GM18951 (cell line): ENCODE results near the gene TERC.
"Not testable (repeated sequence)": the region's sequence is repeated elsewhere in the genome, so short reads cannot be mapped to it uniquely, and the experiment has no call there.

Experiments used
- POLR2A ChIP-seq: IDR thresholded peaks from 4 replicates; pipeline ENCODE4 v1.6.1; 2011; ENCODE audit warnings: mild to moderate bottlenecking; ENCODE audit not compliant: insufficient read length, insufficient read depth; ENCODE audit errors: extremely low read depth
- in situ Hi-C: fragments of 300-500 bp; cut with MboI; formaldehyde crosslinking; loops from one replicate; pipeline ENCODE4 v1.12.0; 2022; ENCODE audit warnings: low sequenced_read_pairs, mixed read lengths, inconsistent platforms; ENCODE audit not compliant: unreplicated experiment

The TERC gene

DNA sequence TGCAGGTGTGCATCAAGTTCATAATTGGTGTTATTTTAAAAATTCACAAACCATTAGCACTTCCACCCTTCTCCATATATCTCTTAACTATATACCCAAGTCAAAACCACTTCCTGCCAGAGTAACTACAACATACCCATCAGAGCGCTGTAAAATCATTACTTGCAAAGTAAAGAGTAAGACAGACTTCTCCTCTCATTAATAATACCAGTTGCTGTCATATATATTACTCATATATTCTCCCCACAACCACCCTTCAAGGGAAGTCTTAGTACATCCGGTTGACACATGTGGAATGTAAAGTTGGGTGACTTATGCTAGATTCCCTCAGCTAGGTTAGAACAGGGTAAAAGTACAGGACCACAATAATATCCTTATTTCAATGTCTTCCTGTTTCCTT is 5.6 kb downstream of the TERC start:
- in situ Hi-C loops = no loop called here
- TF ChIP-seq POLR2A = no peak

DNA sequence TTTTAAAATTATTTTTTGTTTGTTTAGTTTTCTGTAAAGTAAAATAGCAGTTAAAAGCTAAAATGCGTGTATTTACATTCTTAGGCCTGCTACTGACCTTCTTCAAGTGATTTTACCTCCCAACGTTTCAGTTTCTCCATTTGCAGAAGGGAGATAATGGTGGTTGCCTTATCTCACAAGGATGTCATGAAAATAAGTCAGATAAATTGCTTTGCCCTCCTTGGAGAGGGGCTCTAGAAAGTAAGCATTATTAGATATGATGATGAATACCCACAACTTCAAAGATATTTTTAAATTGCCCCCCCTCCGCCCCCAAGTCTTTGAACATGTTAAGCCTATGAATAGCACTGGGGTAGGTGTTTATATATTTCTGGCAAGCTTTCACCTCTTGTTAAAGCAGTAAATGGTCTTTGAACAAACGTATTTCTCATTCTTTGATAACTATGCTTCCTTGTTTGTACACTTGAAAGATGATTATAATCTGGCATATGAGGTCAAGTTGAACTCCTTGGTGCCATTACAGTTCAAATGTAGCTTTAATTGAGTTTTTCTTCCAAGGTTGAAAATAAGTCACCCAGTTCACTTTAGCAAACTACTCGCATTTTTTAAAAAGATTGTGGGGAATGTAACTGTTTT is 6.4 kb downstream of the TERC start:
- in situ Hi-C loops = no loop called here
- no peak for TF ChIP-seq POLR2A

DNA sequence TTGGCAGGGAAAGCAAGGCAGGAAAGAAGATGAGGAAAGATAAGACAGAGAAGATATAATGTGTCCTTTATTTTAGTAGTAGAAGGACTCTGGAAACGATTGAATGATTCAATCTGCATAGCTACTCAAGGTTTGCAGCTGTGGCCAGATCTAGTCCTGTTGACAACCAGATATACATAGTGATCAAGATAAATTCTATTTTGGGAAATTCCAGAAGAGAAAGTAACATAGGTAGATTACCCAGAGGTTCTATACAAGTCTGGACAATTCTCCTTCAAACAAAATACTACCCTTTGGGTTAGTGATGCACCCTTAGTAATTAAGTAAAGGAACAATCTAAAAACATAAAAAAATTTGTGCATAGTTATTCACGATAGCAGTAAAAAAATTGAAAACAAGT is 9.4 kb downstream of the TERC start:
- in situ Hi-C loops = no loop called here

DNA sequence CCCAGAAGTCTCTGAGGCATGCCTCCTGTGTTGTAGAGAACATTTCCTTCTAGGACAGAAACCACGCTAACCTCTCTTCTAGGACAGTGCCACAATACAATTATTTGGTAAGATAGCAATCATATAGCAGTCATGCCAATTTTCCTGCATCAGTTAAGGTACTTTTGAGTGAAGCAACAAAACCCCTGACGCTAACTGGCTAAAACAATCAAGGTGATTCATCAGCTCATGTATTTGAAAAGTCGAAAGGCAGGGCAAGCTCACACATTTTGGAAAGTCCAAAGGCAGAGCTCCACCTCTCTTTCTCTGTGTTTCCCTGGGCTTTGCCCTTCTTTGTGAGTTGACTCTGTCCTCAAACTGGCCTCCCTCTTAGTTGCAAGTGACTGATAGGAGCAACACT is 10.1 kb downstream of the TERC start:
- TF ChIP-seq POLR2A = no peak
- in situ Hi-C loops = no loop called here

More for the DNA sequence above, 9.4 kb downstream of the TERC start:
- TF ChIP-seq POLR2A = no peak

DNA sequence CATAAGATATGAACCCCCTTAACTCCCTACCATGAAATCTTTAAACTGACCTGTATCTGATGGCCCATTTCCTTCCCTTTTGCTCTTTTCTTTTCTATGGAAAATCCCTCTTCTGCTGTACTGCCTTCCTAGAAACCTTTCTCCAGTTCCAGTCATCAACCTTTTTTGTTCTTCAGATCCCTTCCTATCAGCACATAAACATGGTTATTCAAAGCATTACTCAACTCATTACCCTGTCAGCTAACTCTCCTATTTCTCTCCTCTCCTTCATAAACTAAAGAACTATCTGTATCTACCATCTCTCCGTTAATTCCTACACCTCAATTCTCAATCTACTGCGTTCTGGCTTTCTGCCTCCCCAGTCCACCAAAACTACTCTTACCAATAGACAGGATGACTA is 13.0 kb downstream of the TERC start:
- in situ Hi-C loops = no loop called here
- no peak for TF ChIP-seq POLR2A

DNA sequence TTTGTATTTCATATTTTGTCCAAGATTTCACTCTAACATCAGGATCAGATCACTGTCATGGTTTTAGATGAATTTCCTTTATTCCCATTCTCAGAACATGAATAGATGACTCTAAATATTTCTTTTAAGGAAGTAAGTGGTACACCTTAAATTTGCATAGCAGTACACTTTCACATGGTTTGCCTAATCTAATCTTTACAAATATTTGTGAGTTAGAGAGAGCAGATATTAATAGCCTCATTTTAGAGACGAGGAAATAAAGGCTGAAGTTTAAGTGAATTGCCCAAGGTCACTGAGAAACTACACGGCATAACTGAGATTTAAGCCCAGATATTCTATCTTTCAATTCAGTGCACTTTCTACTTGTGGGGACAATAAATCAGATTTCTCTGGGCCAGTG is 14.2 kb downstream of the TERC start:
- no peak for TF ChIP-seq POLR2A

DNA sequence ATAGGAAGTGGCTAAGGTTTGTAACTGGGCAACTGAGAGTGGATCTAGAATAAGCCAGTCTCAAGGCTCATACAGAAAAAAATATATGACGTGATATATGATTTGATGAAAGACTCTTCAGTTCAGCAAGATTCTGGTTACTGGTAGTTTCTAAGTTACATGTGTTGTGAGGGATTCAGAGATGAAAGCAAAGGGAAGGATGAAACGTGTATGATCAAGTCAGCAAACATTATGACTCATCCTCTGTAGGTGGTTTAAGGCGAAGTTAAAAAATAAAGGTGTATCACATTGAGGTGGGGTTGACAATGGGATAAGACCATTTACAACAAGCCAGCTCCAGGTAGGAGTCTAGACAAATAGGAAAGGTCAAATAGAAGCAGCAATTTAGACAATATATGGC is 16.2 kb downstream of the TERC start:
- in situ Hi-C loops = no loop called here
- TF ChIP-seq POLR2A = no peak

More for the DNA sequence above, 14.2 kb downstream of the TERC start:
- in situ Hi-C loops = no loop called here

DNA sequence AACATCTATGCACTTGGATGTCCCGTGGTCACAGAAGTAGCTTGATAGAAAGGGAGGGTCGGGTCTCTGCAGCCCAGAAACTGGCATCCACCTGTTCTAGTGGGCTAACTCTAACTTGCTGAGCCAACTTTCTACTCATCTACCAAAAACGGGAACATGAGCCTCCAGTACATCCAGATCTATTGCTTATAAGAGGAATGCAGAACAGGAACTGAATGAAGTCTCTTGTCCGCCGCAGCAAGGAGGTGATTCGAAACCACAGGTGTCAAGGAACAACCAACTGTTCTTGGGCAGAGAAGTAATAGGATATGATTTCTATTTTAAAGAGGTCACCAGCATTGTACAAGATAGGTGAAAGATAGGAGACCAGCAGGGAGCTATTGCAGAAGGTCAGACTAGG is 17.9 kb downstream of the TERC start:
- in situ Hi-C loops = no loop called here
- TF ChIP-seq POLR2A = no peak

DNA sequence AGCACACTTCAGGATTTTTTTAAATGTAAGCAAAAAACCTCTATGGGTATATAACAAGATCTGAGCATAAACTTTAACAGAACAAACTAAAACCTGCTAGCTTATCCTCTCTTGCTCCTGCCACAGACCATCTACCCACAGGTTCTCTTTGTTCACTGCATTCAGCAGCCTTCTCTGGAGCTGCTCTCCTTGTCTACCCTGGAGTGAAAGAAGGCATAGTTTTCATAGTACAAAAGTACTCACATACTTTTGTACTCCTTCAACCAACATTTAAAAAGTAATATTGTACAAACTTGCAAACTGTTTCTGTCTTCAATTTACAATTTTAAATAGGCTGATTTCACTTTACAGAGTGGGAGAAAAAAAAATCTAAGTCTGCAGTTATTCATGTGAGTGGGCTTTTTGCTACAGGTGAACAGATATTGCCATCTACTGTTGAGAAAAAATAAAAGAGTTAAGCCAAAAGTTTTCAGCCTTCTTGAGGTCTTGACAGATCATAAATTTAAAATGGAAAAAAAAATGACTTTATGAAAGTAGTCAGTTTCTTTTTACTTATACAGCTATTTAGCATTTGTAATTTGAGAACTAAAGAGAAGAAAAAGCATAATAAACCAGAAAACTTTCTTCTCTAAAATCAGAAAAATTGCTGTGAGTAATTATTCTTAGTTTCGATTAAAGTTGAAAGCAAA is 20.4 kb downstream of the TERC start:
- TF ChIP-seq POLR2A = no peak
- in situ Hi-C loops = no loop called here

DNA sequence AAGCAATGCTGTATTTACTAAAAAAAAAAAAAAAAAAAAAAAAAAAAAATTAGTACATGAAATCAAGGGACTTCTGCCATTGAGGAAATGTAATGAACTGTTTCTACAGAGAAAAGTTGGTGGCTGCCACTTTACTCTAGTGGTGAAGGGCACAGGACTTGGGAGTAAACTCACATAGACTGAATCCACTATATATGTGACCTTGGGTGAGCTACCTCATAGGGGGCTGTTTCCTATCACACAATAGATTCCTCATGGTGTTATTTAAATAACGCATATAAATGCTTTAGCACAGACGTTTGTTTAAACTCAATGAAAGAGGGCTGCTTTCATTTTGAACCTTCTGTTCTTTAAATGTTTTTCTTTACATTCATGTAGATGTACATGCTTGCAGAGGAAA is 25.8 kb downstream of the TERC start:
- in situ Hi-C loops = no loop called here
- TF ChIP-seq POLR2A = no peak

DNA sequence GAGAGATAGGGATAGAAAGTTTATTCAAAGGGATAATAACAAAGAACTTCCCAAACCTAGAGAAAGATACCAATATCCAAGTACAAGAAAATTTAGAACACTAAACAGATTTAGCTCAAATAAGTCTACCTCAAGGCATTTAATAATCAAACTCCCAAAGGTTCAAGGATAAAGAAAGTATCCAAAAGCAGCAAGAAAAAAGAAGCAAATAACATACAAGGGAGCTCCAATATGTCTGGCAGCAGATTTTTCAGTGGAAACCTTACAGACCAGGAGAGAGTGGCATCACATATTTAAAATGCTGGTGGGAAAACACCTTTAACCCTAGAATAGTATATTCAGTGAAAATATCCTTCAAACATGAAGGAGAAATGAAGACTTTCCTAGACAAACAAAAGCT is 33.0 kb downstream of the TERC start:
- in situ Hi-C loops = not testable (repeated sequence)

DNA sequence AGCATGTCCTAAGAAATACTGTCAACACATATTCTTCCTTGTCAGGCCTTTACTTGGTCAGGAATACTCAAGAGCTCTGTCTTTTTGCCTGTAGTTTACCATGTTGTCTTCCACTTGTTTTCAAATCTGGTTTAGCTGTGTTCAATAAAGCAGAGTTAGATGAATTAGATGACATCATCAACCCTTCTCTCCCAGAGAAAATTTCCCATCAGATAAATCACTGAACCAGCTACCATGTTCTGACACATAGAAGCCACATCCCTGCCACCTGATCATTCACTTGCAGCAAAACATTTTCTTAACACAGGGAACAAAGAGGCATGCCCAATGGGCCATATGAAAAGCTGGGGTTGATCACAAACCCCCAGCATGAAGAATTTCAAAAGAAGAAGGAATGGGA is 42.1 kb downstream of the TERC start:
- TF ChIP-seq POLR2A = no peak
- in situ Hi-C loops = no loop called here

DNA sequence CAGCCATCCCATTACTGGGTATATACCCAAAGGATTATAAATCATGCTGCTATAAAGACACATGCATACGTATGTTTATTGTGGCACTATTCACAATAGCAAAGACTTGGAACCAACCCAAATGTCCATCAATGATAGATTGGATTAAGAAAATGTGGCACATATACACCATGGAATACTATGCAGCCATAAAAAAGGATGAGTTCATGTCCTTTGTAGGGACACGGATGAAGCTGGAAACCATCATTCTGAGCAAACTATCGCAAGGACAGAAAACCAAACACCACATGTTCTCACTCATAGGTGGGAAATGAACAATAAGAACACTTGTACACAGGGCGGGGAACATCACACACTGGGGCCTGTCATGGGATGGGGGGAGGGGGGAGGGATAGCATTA is 46.4 kb downstream of the TERC start:
- in situ Hi-C loops = not testable (repeated sequence)
